GM23338 (cell line): Measurements from ENCODE around the gene CYTH3. TPM values are rescaled to one million over a fixed set of nuclear protein-coding genes. Genes with fewer than 3 reads are reported as not detected.

Source experiments
- ATAC-seq: fragments of 200-7000 bp; cut with Tn5 transposase; 3 replicates; pipeline ENCODE4 v1.9.1; 2020
- DNase-seq: peaks from one replicate; pipeline ENCODE4 v3.0.0-alpha.2; 2015; ENCODE audit warnings: low spot score
- H2AFZ ChIP-seq: fragments of 200-600 bp; sonication (generic); 2 replicates; pipeline ENCODE4 v1.8.0; 2016; ENCODE audit warnings: antibody characterized with exemption, mild to moderate bottlenecking, moderate library complexity
- H3F3A ChIP-seq: fragments of 200-600 bp; sonication (generic); replicated peaks from 2 replicates; pipeline ENCODE4 v1.8.0; 2017; ENCODE audit warnings: antibody characterized with exemption, mixed run types, low read depth
- H3K27ac ChIP-seq: fragments of 200-600 bp; sonication (generic); 2 replicates; pipeline ENCODE4 v1.6.1; 2016; ENCODE audit warnings: low read depth
- H3K27me3 ChIP-seq: fragments of 200-600 bp; sonication (generic); 2 replicates; pipeline ENCODE4 v1.8.0; 2016; ENCODE audit warnings: mild to moderate bottlenecking, mixed run types, moderate library complexity; ENCODE audit not compliant: insufficient read depth
- H3K36me3 ChIP-seq: fragments of 200-600 bp; sonication (generic); 2 replicates; pipeline ENCODE4 v1.8.0; 2016; ENCODE audit warnings: mild to moderate bottlenecking; ENCODE audit not compliant: insufficient read depth
- H3K4me1 ChIP-seq: fragments of 200-600 bp; sonication (generic); 2 replicates; pipeline ENCODE4 v1.8.0; 2016; ENCODE audit warnings: mild to moderate bottlenecking, moderate library complexity; ENCODE audit not compliant: insufficient read depth
- H3K4me2 ChIP-seq: fragments of 200-600 bp; sonication (generic); 2 replicates; pipeline ENCODE4 v1.7.1; 2017; ENCODE audit warnings: mixed run types
- H3K4me3 ChIP-seq: fragments of 200-600 bp; sonication (generic); 2 replicates; pipeline ENCODE4 v1.6.1; 2016; ENCODE audit warnings: mixed run types
- H3K79me2 ChIP-seq: fragments of 200-600 bp; sonication (generic); replicated peaks from 2 replicates; pipeline ENCODE4 v1.8.0; 2017; ENCODE audit warnings: mild to moderate bottlenecking; ENCODE audit not compliant: insufficient read depth
- H3K9me2 ChIP-seq: fragments of 200-600 bp; sonication (generic); 2 replicates; pipeline ENCODE4 v1.8.0; 2017; ENCODE audit not compliant: insufficient read depth
- H4K20me1 ChIP-seq: fragments of 200-600 bp; sonication (generic); replicated peaks from 2 replicates; pipeline ENCODE4 v1.8.0; 2017; ENCODE audit warnings: mild to moderate bottlenecking; ENCODE audit not compliant: insufficient read depth
- H3K27ac Mint-ChIP-seq: 2 replicates; pipeline ENCODE4 v1.8.0; 2020; ENCODE audit warnings: inconsistent platforms, mild to moderate bottlenecking, moderate library complexity, mixed read lengths
- H3K27me3 Mint-ChIP-seq: 3 replicates; pipeline ENCODE4 v1.8.0; 2022; ENCODE audit warnings: low read depth, mild to moderate bottlenecking, moderate library complexity, mixed read lengths, inconsistent platforms; ENCODE audit not compliant: insufficient read depth, poor library complexity
- H3K36me3 Mint-ChIP-seq: 3 replicates; pipeline ENCODE4 v1.8.0; 2021; ENCODE audit warnings: low read depth, mild to moderate bottlenecking, inconsistent platforms, moderate library complexity, mixed read lengths
- H3K4me1 Mint-ChIP-seq: 3 replicates; pipeline ENCODE4 v1.8.0; 2020; ENCODE audit warnings: mild to moderate bottlenecking, inconsistent platforms, mixed read lengths
- H3K4me3 Mint-ChIP-seq: 3 replicates; pipeline ENCODE4 v1.8.0; 2021; ENCODE audit warnings: moderate library complexity, mild to moderate bottlenecking, inconsistent platforms, mixed read lengths
- H3K9me3 Mint-ChIP-seq: 3 replicates; pipeline ENCODE4 v1.8.0; 2020; ENCODE audit warnings: moderate library complexity, mild to moderate bottlenecking, inconsistent platforms, mixed read lengths
- CREB1 ChIP-seq: fragments of 250-450 bp; sonication (Bioruptor Pico); IDR thresholded peaks from 2 replicates; pipeline ENCODE4 v1.5.0; 2020; ENCODE audit warnings: low read depth, mild to moderate bottlenecking, moderate library complexity
- CTCF ChIP-seq, 2 experiments: fragments of 200-600 bp in 1 of 2; sonication (generic) in 1 of 2; conservative IDR thresholded peaks; 2 replicates each; pipeline versions ENCODE4 v1.5.1 to v1.6.1; 2016 to 2017; ENCODE audit warnings: antibody characterized with exemption in 2 of 2, low read depth in 2 of 2, mild to moderate bottlenecking in 2 of 2, moderate library complexity in 1 of 2
- ETS1 ChIP-seq: IDR thresholded peaks from 2 replicates; pipeline ENCODE4 v1.6.1; 2016; ENCODE audit warnings: antibody characterized with exemption
- EZH2 ChIP-seq: fragments of 200-600 bp; sonication (generic); IDR thresholded peaks from one replicate; pipeline ENCODE4 v1.8.0; 2017; ENCODE audit warnings: antibody characterized with exemption, mild to moderate bottlenecking, low read depth; ENCODE audit not compliant: unreplicated experiment
- EZH2phosphoT487 ChIP-seq: fragments of 200-600 bp; sonication (generic); IDR thresholded peaks from one replicate; pipeline ENCODE4 v1.8.1; 2018; ENCODE audit warnings: antibody characterized with exemption; ENCODE audit not compliant: unreplicated experiment
- JUNB ChIP-seq: IDR thresholded peaks from one replicate; pipeline ENCODE4 v1.6.1; 2016; ENCODE audit warnings: antibody characterized with exemption; ENCODE audit not compliant: unreplicated experiment
- NANOG ChIP-seq: IDR thresholded peaks from 2 replicates; pipeline ENCODE4 v1.6.1; 2016; ENCODE audit warnings: antibody characterized with exemption, borderline replicate concordance
- POLR2AphosphoS5 ChIP-seq: IDR thresholded peaks from 2 replicates; pipeline ENCODE4 v1.6.1; 2016; ENCODE audit warnings: antibody characterized with exemption, low read depth
- REST ChIP-seq: IDR thresholded peaks from one replicate; pipeline ENCODE4 v1.6.1; 2018; ENCODE audit warnings: antibody characterized with exemption; ENCODE audit not compliant: unreplicated experiment
- STAT1 ChIP-seq: IDR thresholded peaks from one replicate; pipeline ENCODE4 v1.6.1; 2016; ENCODE audit warnings: antibody characterized with exemption; ENCODE audit not compliant: unreplicated experiment
- ZNF114 ChIP-seq: fragments of 250-450 bp; sonication (Bioruptor Pico); IDR thresholded peaks from 2 replicates; pipeline ENCODE4 v1.5.0; 2020; ENCODE audit warnings: mild to moderate bottlenecking, moderate library complexity
- ZNF331 ChIP-seq: fragments of 250-450 bp; sonication (Bioruptor Pico); IDR thresholded peaks from 2 replicates; pipeline ENCODE4 v1.5.0; 2020; ENCODE audit warnings: low read depth, mild to moderate bottlenecking, moderate library complexity
- ZNF462 ChIP-seq: fragments of 250-450 bp; sonication (Bioruptor Pico); IDR thresholded peaks from 2 replicates; pipeline ENCODE4 v1.5.0; 2020; ENCODE audit warnings: mild to moderate bottlenecking, moderate library complexity
- polyA plus RNA-seq: library from polyadenylated mRNA; unstranded; fragments of >200 nt; fragmentation: Nextera tagmentation; extraction: Ambion mirVana; gene quantifications from 2 replicates; pipeline ENCODE4 v1.2.1, GENCODE V29; 2016
- total RNA-seq: library from RNA; depleted of rRNA; stranded (reverse); fragments of >200 nt; shearing (Covaris generic); gene quantifications from 2 replicates; pipeline ENCODE4 v1.2.3, GENCODE V29; 2014

CYTH3 gene
- total and polyA plus RNA-seq, 2 experiments from 2014 or later, result 4.6 to 15.3 TPM

DNA sequence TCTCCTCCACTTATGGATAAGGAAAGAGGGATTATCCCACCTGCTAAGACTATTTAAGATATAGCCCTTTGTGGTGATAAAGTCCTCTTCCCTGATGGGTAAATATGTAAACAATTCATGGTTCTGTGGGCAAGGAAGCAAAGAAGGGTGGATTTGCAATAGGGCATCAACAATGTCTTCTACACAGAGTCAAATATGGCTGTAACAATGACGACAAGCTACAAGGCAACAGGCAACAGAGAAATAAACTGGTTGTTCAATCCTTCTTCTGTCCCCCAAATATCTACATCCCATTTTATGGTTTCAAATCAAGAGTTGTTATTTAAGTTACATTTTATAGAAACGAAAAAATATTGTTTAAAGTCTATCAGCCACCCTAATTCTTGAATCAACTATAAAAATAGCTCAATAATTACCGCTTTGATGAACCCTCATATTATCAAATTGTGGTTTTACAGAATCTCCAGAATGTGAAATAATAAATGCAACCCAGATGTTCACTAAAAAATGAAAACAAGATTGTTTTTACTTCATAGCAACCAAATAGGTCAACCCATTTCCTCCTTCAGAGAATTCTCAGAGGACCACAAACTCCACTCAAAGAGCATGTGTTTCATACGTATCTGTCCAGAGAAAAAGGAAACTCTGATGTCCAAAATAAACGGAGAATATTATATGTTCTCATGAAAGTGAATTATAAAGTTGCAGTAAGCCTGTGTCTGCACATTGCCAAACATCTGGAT, 13.8 kb downstream of the CYTH3 start:
- Mint-ChIP-seq H3K9me3 (no peaks in the 10 kb centered on the region), H3K4me3 (no peak overlapping the region), H3K36me3 (no peaks in the 10 kb centered on the region), H3K4me1 (peaks cover 40% of the 10 kb centered on the region), H3K27me3 (no peaks in the 10 kb centered on the region), H3K27ac (no peak overlapping the region; the same call in 1 of the 2 replicates)
- DNase-seq, result no peak
- Histone ChIP-seq H3K4me1 (0 out of 2 replicates have a peak, but pooled peaks cover 8% of the 10 kb centered on the region), H3K9me2 (no peaks in the 10 kb centered on the region), H3K4me3 (no peak overlapping the region), H3K27ac (no peak overlapping the region), H4K20me1 (0 out of 2 replicates have a peak, but pooled peaks cover 4% of the 10 kb centered on the region), H3F3A (no peaks in the 10 kb centered on the region), H3K4me2 (no peak overlapping the region), H3K27me3 (no peaks in the 10 kb centered on the region), H2AFZ (no peak overlapping the region), H3K36me3 (no peaks in the 10 kb centered on the region), H3K79me2 (peaks cover 62% of the 10 kb centered on the region)
- TF ChIP-seq ETS1, result no peak
- TF ChIP-seq POLR2AphosphoS5, result no peak
- TF ChIP-seq EZH2phosphoT487, result no peak
- TF ChIP-seq ZNF462 (CRISPR knock-in tag), result no peak
- no peak for TF ChIP-seq STAT1
- no peak for TF ChIP-seq ZNF114 (CRISPR knock-in tag)
- no peak for TF ChIP-seq NANOG
- no peak for TF ChIP-seq JUNB
- no peak for TF ChIP-seq EZH2
- no peak for TF ChIP-seq REST
- no peak for TF ChIP-seq ZNF331 (CRISPR knock-in tag)
- no peak for TF ChIP-seq CTCF (conservative IDR thresholded peaks at IDR 0.05; ENCODE audit: low read depth in 2 of 2)
- no peak for TF ChIP-seq CREB1
- ATAC-seq, result no peak
